Neural cell (in vitro differentiated cells): ENCODE measurements around the gene TOR3A.

ENCODE experiments used
- CTCF ChIP-seq: fragments of 450-650 bp; IDR thresholded peaks from 2 replicates; pipeline ENCODE4 v1.5.1; 2014; ENCODE audit warnings: antibody characterized with exemption, mild to moderate bottlenecking, moderate library complexity; ENCODE audit not compliant: poor library complexity, severe bottlenecking
- EP300 ChIP-seq: fragments of 450-650 bp; conservative IDR thresholded peaks from 2 replicates; pipeline ENCODE4 v1.6.1; 2014; ENCODE audit warnings: antibody characterized with exemption, mild to moderate bottlenecking, moderate library complexity; ENCODE audit not compliant: poor library complexity, severe bottlenecking
- EZH2 ChIP-seq: fragments of 200-600, 300-800 bp; shearing (Covaris generic), sonication (generic); IDR thresholded peaks from 2 replicates; pipeline ENCODE4 v1.6.1; 2014; ENCODE audit warnings: antibody characterized with exemption, low read length, borderline replicate concordance, mild to moderate bottlenecking; ENCODE audit not compliant: insufficient read depth, poor library complexity, severe bottlenecking
- MXI1 ChIP-seq: fragments of 450-650 bp; conservative IDR thresholded peaks from 2 replicates; pipeline ENCODE4 v1.6.1; 2014; ENCODE audit warnings: antibody characterized with exemption, mild to moderate bottlenecking; ENCODE audit not compliant: poor library complexity, severe bottlenecking
- POLR2AphosphoS5 ChIP-seq: IDR thresholded peaks from 2 replicates; pipeline ENCODE4 v1.6.1; 2012
- REST ChIP-seq: IDR thresholded peaks from 2 replicates; pipeline ENCODE4 v1.6.1; 2012; ENCODE audit warnings: borderline replicate concordance
- SMC3 ChIP-seq: fragments of 450-650 bp; conservative IDR thresholded peaks from 2 replicates; pipeline ENCODE4 v1.6.1; 2014; ENCODE audit warnings: antibody characterized with exemption, mild to moderate bottlenecking, moderate library complexity; ENCODE audit not compliant: poor library complexity
- TAF1 ChIP-seq: IDR thresholded peaks from 2 replicates; pipeline ENCODE4 v1.6.1; 2012; ENCODE audit warnings: low read depth

DNA sequence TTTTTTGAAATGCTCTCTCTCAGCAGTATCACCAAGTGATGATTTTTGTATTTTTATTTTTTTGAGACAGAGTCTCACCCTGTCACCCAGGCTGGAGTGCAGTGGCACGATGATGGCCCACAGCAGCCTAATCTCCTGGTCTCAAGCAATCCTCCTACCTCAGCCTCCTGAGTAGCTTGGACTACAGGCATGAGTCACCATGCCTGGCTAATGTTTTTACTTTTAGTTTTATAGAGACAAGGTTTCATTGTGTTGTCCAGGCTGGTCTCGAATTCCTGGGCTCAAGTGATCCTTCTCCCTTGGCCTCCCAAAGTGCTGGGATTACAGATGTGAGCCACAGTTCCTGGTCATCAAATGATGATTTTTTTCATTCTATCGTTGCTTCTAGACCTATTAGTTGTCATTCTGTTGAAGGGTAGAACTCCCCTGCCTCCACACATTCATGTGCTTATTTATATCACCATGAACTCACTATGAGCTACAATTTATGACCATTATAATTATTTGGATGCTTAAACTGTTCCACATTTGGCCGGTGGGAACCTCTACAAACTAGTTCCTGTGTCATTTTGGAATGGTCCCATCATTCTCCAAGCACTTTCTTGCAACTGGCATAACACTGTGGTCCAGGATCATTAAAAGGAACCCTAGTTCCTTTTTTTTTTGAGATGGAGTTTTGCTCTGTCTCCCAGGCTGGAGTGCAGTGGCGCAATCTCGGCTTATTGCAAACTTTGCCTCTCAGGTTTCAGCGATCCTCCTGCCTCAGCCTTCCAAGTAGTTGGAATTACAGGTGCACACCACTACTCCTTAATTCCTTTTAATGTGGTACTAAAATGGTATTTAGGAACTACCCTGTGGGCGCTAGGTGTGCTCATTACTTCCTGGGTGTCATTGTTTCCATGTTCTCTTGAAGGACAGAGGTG lies 20.2 kb upstream of the TOR3A start:
- no peak for TF ChIP-seq POLR2AphosphoS5
- no peak for TF ChIP-seq EP300
- no peak for TF ChIP-seq CTCF
- no peak for TF ChIP-seq SMC3
- no peak for TF ChIP-seq MXI1
- TF ChIP-seq TAF1 = no peak
- no peak for TF ChIP-seq EZH2
- no peak for TF ChIP-seq REST
